B cell (primary cell): Measurements from ENCODE around the gene GGA3. TPM values are rescaled to one million over a fixed set of nuclear protein-coding genes. Genes with fewer than 3 reads are reported as not detected.

Experiments used
- ATAC-seq: fragments of 200-7000 bp; cut with Tn5 transposase; one replicate; pipeline ENCODE4 v1.10.0; 2021; ENCODE audit warnings: low read depth, mild to moderate bottlenecking, moderate number of reproducible peaks, moderate library complexity
- CTCF ChIA-PET: fragments of 350-600 bp; sonication (Branson Sonifier 250); formaldehyde crosslinking; loops from one replicate; lab custom pipeline; 2021; ENCODE audit warnings: antibody characterized with exemption, inconsistent platforms; lab: Charles Lee
- POLR2A ChIA-PET: fragments of 350-600 bp; sonication (Branson Sonifier 250); formaldehyde crosslinking; loops from one replicate; lab custom pipeline; 2021; ENCODE audit warnings: antibody characterized with exemption; lab: Charles Lee
- DNase-seq: peaks from one replicate; pipeline ENCODE4 v3.0.0; 2013
- H2AFZ ChIP-seq: 2 replicates; pipeline ENCODE4 v1.6.1; 2012; ENCODE audit warnings: mild to moderate bottlenecking, low read depth, low read length; ENCODE audit not compliant: insufficient read depth, poor library complexity, severe bottlenecking
- H3K27ac ChIP-seq, 2 donors: 1 replicate in 1 of 2; 2 replicates in 1 of 2; pipeline ENCODE4 v1.5.1; 2012 to 2013; ENCODE audit warnings: low read length in 2 of 2, mild to moderate bottlenecking in 2 of 2, moderate library complexity in 1 of 2
- H3K27me3 ChIP-seq, 4 experiments: fragments of 200-600 bp in 1 of 4; sonication (generic) in 1 of 4; replicated peaks in 1 of 4; 1 replicate in 2 of 4; 2 replicates in 2 of 4; pipeline versions ENCODE4 v1.6.1 to v1.7.0; 2013 to 2016; ENCODE audit warnings: low read length in 3 of 4, mild to moderate bottlenecking in 2 of 4, mixed read lengths in 1 of 4, moderate library complexity in 1 of 4; ENCODE audit not compliant: insufficient read depth in 4 of 4, control insufficient read depth in 3 of 4; ENCODE audit errors: control extremely low read depth in 1 of 4
- H3K36me3 ChIP-seq, 2 experiments: replicated peaks in 1 of 2; 1 replicate in 1 of 2; 2 replicates in 1 of 2; pipeline versions ENCODE4 v1.6.1 to v1.7.1; 2013; ENCODE audit warnings: low read length in 1 of 2; ENCODE audit not compliant: insufficient read depth in 2 of 2, control insufficient read depth in 1 of 2; ENCODE audit errors: control extremely low read depth in 1 of 2, extremely low read depth in 1 of 2
- H3K4me1 ChIP-seq, 2 donors: fragments of 200-600 bp in 1 of 2; sonication (generic) in 1 of 2; 1 replicate in 1 of 2; 2 replicates in 1 of 2; pipeline versions ENCODE4 v1.5.1 to v1.6.1; 2013 to 2017; ENCODE audit warnings: low read length in 2 of 2; ENCODE audit not compliant: control insufficient read depth in 2 of 2, insufficient read depth in 2 of 2
- H3K4me2 ChIP-seq: replicated peaks from 2 replicates; pipeline ENCODE3; 2012; ENCODE audit warnings: mild to moderate bottlenecking, low read depth, low read length; ENCODE audit not compliant: poor library complexity, severe bottlenecking
- H3K4me3 ChIP-seq, 5 experiments: fragments of 200-600 bp in 1 of 5; sonication (generic) in 1 of 5; 1 replicate in 3 of 5; 2 replicates in 2 of 5; pipeline versions ENCODE4 v1.5.1 to v1.7.0; 2011 to 2016; ENCODE audit warnings: low read length in 4 of 5, mild to moderate bottlenecking in 4 of 5, low read depth in 2 of 5, control low read depth in 1 of 5, moderate library complexity in 1 of 5; ENCODE audit not compliant: insufficient read depth in 1 of 5; ENCODE audit errors: control extremely low read depth in 1 of 5, extremely low read depth in 1 of 5
- H3K79me2 ChIP-seq: fragments of 200-600 bp; sonication (generic); one replicate; pipeline ENCODE4 v1.6.0; 2016; ENCODE audit warnings: low read length; ENCODE audit not compliant: control insufficient read depth, insufficient read depth
- H3K9ac ChIP-seq: fragments of 200-600 bp; sonication (generic); 2 replicates; pipeline ENCODE4 v1.6.1; 2017; ENCODE audit warnings: mild to moderate bottlenecking, low read length, moderate library complexity
- H3K9me3 ChIP-seq, 3 donors: one replicate each; pipeline versions ENCODE4 v1.6.1 to v1.7.1; 2013; ENCODE audit warnings: low read length in 2 of 3; ENCODE audit not compliant: control insufficient read depth in 2 of 3, insufficient read depth in 1 of 3; ENCODE audit errors: control extremely low read depth in 1 of 3
- H4K20me1 ChIP-seq: 2 replicates; pipeline ENCODE4 v1.6.0; 2012; ENCODE audit warnings: mild to moderate bottlenecking, low read length; ENCODE audit not compliant: insufficient read depth, control insufficient read depth, poor library complexity, severe bottlenecking
- H3K27ac Mint-ChIP-seq: one replicate; pipeline ENCODE4 v1.8.0; 2021; ENCODE audit warnings: mixed read lengths
- H3K27me3 Mint-ChIP-seq: one replicate; pipeline ENCODE4 v1.8.0; 2021; ENCODE audit warnings: mixed read lengths
- H3K4me1 Mint-ChIP-seq: one replicate; pipeline ENCODE4 v1.8.0; 2021; ENCODE audit warnings: mixed read lengths
- H3K4me3 Mint-ChIP-seq: one replicate; pipeline ENCODE4 v1.8.0; 2021; ENCODE audit warnings: mixed read lengths
- H3K9me3 Mint-ChIP-seq: one replicate; pipeline ENCODE4 v1.8.0; 2022; ENCODE audit warnings: mixed read lengths; ENCODE audit not compliant: insufficient read depth
- CTCF ChIP-seq: fragments of 200-600 bp; IDR thresholded peaks from one replicate; pipeline ENCODE4 v1.8.0; 2022; ENCODE audit warnings: antibody characterized with exemption, mild to moderate bottlenecking
- EZH2 ChIP-seq: IDR thresholded peaks from 2 replicates; pipeline ENCODE4 v1.6.1; 2012; ENCODE audit warnings: borderline replicate concordance, low read depth, mild to moderate bottlenecking, moderate library complexity, low read length; ENCODE audit not compliant: insufficient read depth, poor library complexity, severe bottlenecking
- WGBS: methylation state at CpG from one replicate; pipeline ENCODE4 v1.1.5; 2013; ENCODE audit warnings: missing lambda C conversion rate; ENCODE audit not compliant: insufficient coverage; 5-methylcytosine and 5-hydroxymethylcytosine counted together
- intact Hi-C: fragments of 100-400 bp; cut with micrococcal nuclease; formaldehyde crosslinking; loops from one replicate; pipeline ENCODE4 v1.10.0; 2022
- polyA plus RNA-seq: library from polyadenylated mRNA; depleted of rRNA; stranded (reverse); fragments of >200 nt; gene quantifications from 2 replicates; pipeline ENCODE4 v1.2.3, GENCODE V29; 2012
- total RNA-seq, 2 donors: library from RNA; stranded (reverse); fragments of 120-200 nt in 1 of 2; gene quantifications; 1 replicate in 1 of 2; 2 replicates in 1 of 2; pipeline versions ENCODE4 v1.2.3 to v1.2.4, GENCODE V29; 2013 to 2022

Gene GGA3
- total and polyA plus RNA-seq, 2 donors (not counting 1 experiment from before 2014, with no cell fraction given), result 109 to 135 TPM

- intact Hi-C loops, result no loop called here
- ATAC-seq, result no peak
- no peak overlapping the region for H3K4me3 Mint-ChIP-seq
- no peaks in the 10 kb centered on the region for H3K27me3 ChIP-seq
- peaks cover 35% of the 10 kb centered on the region for H3K4me1 Mint-ChIP-seq
- over 99% methylated on average over 10 of the region's 12 CpGs for WGBS
- peaks cover 17 to 91% of the 10 kb centered on the region in 2 experiments for H3K36me3 ChIP-seq
- H2AFZ ChIP-seq, result no peak overlapping the region
- ChIA-PET CTCF (interaction anchor here (0.6 to 3.8 kb wide), 15 partner anchors 9 to 281 kb away, joined by 3 to 25 read pairs (median 6); partner anchors contain the start of genes GGA3, MIF4GD and MRPS7), POLR2A (interaction anchor here (0.7 kb wide), 1 partner anchor 59 kb away, joined by 6 read pairs; no protein-coding TSS in a partner anchor)
- H3K9me3 ChIP-seq, result no peaks in the 10 kb centered on the region
- peaks cover 10 to 45% of the 10 kb centered on the region in 2 donors for H3K4me1 ChIP-seq
- no peak overlapping the region for H3K4me3 ChIP-seq
- H3K27ac Mint-ChIP-seq, result peak overlapping the region; percentile 92
- no peaks in the 10 kb centered on the region for H3K9me3 Mint-ChIP-seq
- H4K20me1 ChIP-seq, result no peaks in the 10 kb centered on the region
- H3K27ac ChIP-seq, result no peak overlapping the region
- H3K9ac ChIP-seq, result no peak overlapping the region
- H3K79me2 ChIP-seq, result peaks cover 3% of the 10 kb centered on the region
- no peak overlapping the region for H3K4me2 ChIP-seq
- DNase-seq, result no peak
- H3K27me3 Mint-ChIP-seq, result no peaks in the 10 kb centered on the region
- TF ChIP-seq EZH2 (no peak), CTCF (no peak)
These were observed 22.2 kb downstream of the GGA3 start for GRCh38 chr17:75239214-75239613.

- Histone ChIP-seq H3K4me3 (no peak overlapping the region), H3K27me3 (no peaks in the 10 kb centered on the region), H3K27ac (no peak overlapping the region), H2AFZ (no peak overlapping the region), H3K36me3 (peaks cover 18 to 92% of the 10 kb centered on the region in 2 experiments), H3K79me2 (peaks cover 3% of the 10 kb centered on the region), H3K9ac (no peak overlapping the region), H3K4me1 (peaks cover 10 to 40% of the 10 kb centered on the region in 2 donors), H3K4me2 (no peak overlapping the region), H4K20me1 (no peaks in the 10 kb centered on the region), H3K9me3 (no peaks in the 10 kb centered on the region)
- H3K9me3 Mint-ChIP-seq, result no peaks in the 10 kb centered on the region
- H3K4me3 Mint-ChIP-seq, result peak overlapping the region; percentile 33
- 67% methylated on average over 13 of the region's 13 CpGs for WGBS
- intact Hi-C loops, result loop anchor here (1.0 kb wide), 3 partner anchors 124 to 277 kb away; partner anchors contain the start of gene ARMC7
- ChIA-PET CTCF (interaction anchor here (0.6 to 3.8 kb wide), 15 partner anchors 9 to 281 kb away, joined by 3 to 25 read pairs (median 5); partner anchors contain the start of genes GGA3, MIF4GD and MRPS7), POLR2A (no interaction called here)
- H3K27ac Mint-ChIP-seq, result peak overlapping the region; percentile 92
- TF ChIP-seq EZH2, result no peak
- peak; percentile 83 for TF ChIP-seq CTCF
- ATAC-seq (peak; percentile 61), DNase-seq (peak; percentile 75)
- H3K4me1 Mint-ChIP-seq, result peaks cover 30% of the 10 kb centered on the region
- H3K27me3 Mint-ChIP-seq, result no peaks in the 10 kb centered on the region
These were observed 22.7 kb downstream of the GGA3 start for GRCh38 chr17:75238684-75239191.
